MM.1S (cell line): Measurements from ENCODE around the gene CPA2.

Experiments used
- EZH2 ChIP-seq: fragments of 300-600 bp; sonication (generic); optimal IDR thresholded peaks from 2 replicates; pipeline ENCODE3; 2017; ENCODE audit warnings: low read depth, mild to moderate bottlenecking, antibody characterized with exemption, low read length, mixed read lengths
- EZH2phosphoT487 ChIP-seq: fragments of 300-600 bp; sonication (generic); IDR thresholded peaks from 2 replicates; pipeline ENCODE4 v1.6.1; 2018; ENCODE audit warnings: antibody characterized with exemption, low read length
- TF ChIP-seq, protein P1 (sequence below): fragments of 300-600 bp; sonication (generic); IDR thresholded peaks from 2 replicates; pipeline ENCODE4 v1.5.1; 2016; ENCODE audit warnings: antibody characterized with exemption, low read length, mixed read lengths

DNA sequence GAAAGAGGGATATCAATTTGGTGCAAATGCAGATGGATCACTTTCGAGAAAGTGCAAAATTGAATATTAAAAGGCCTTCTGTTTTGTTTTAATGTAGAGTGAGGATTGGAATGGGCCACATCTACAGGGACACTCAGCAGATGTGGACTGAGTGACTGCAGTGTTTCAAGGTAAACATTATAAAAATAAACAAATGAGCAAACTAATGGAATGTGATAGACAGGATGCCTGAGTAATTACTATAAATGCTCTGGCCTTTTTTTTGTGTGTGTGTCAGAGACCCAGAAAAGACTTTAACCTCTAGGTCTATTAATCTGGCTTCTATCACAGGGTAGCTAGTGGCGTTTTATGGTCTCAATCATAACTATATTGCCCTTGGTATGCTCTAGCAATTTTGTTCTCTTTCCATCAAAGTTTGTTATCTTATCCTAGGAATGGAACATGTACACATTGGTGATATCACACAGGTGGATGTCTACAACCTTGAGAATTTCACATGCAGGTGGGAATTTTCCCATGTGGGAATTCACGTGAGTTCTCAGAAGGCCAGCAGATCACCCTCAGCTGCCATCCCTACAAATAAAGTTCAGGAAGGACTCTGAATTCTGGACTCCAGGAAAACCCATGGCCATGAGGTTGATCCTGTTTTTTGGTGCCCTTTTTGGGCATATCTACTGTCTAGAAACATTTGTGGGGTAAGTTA, at the start of gene CPA2:
- TF ChIP-seq, protein P1, sequence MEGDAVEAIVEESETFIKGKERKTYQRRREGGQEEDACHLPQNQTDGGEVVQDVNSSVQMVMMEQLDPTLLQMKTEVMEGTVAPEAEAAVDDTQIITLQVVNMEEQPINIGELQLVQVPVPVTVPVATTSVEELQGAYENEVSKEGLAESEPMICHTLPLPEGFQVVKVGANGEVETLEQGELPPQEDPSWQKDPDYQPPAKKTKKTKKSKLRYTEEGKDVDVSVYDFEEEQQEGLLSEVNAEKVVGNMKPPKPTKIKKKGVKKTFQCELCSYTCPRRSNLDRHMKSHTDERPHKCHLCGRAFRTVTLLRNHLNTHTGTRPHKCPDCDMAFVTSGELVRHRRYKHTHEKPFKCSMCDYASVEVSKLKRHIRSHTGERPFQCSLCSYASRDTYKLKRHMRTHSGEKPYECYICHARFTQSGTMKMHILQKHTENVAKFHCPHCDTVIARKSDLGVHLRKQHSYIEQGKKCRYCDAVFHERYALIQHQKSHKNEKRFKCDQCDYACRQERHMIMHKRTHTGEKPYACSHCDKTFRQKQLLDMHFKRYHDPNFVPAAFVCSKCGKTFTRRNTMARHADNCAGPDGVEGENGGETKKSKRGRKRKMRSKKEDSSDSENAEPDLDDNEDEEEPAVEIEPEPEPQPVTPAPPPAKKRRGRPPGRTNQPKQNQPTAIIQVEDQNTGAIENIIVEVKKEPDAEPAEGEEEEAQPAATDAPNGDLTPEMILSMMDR: no peak
- no peak for TF ChIP-seq EZH2
- no peak for TF ChIP-seq EZH2phosphoT487
